Keratinocyte (primary cell): ENCODE results near the gene NCOR1. TPM values are rescaled to one million over a fixed set of nuclear protein-coding genes. Genes with fewer than 3 reads are reported as not detected.

Source experiments
- DNase-seq: peaks from one replicate; pipeline ENCODE4 v3.0.0-alpha.2; 2011; ENCODE audit warnings: low read depth, missing footprints, low spot score
- FAIRE-seq: peaks from 2 replicates; lab custom pipeline; 2011; peaks lifted over from hg19 to GRCh38; lab: Jason Lieb, UNC
- H2AFZ ChIP-seq: 2 replicates; pipeline ENCODE4 v1.6.0; 2012; ENCODE audit warnings: low read length, control low read depth, inconsistent platforms; ENCODE audit not compliant: control insufficient read depth
- H3K27ac ChIP-seq: 2 replicates; pipeline ENCODE4 v1.5.1; 2011; ENCODE audit warnings: low read length; ENCODE audit not compliant: control insufficient read depth, insufficient read depth
- H3K27me3 ChIP-seq: 3 replicates; pipeline ENCODE4 v1.6.0; 2011; ENCODE audit warnings: low read length; ENCODE audit not compliant: control insufficient read depth, insufficient read depth; ENCODE audit errors: extremely low read depth
- H3K36me3 ChIP-seq, 2 experiments: 2 replicates in 1 of 2; 3 replicates in 1 of 2; pipeline ENCODE4 v1.5.1; 2011; ENCODE audit warnings: low read length in 2 of 2, mild to moderate bottlenecking in 1 of 2; ENCODE audit not compliant: control insufficient read depth in 2 of 2, insufficient read depth in 2 of 2; ENCODE audit errors: extremely low read depth in 1 of 2
- H3K4me1 ChIP-seq: 3 replicates; pipeline ENCODE4 v1.5.1; 2011; ENCODE audit warnings: low read length; ENCODE audit not compliant: control insufficient read depth, insufficient read depth; ENCODE audit errors: extremely low read depth
- H3K4me2 ChIP-seq: 3 replicates; pipeline ENCODE4 v1.6.0; 2011; ENCODE audit warnings: low read depth, low read length; ENCODE audit not compliant: control insufficient read depth, insufficient read depth; ENCODE audit errors: extremely low read depth
- H3K4me3 ChIP-seq, 3 experiments: fragments of 200-600 bp in 1 of 3; sonication (generic) in 1 of 3; 2 replicates in 2 of 3; 3 replicates in 1 of 3; pipeline ENCODE4 v1.5.1; 2011 to 2016; ENCODE audit warnings: low read length in 3 of 3, mild to moderate bottlenecking in 3 of 3, control low read depth in 2 of 3, inconsistent platforms in 1 of 3, low read depth in 1 of 3, mixed read lengths in 1 of 3, mixed run types in 1 of 3, moderate library complexity in 1 of 3; ENCODE audit not compliant: control insufficient read depth in 2 of 3, insufficient read depth in 2 of 3; ENCODE audit errors: extremely low read depth in 1 of 3
- H3K79me2 ChIP-seq: 2 replicates; pipeline ENCODE4 v1.6.0; 2012; ENCODE audit warnings: low read length; ENCODE audit not compliant: control insufficient read depth, insufficient read depth
- H3K9ac ChIP-seq: 3 replicates; pipeline ENCODE4 v1.6.0; 2011; ENCODE audit warnings: low read length; ENCODE audit not compliant: control insufficient read depth, insufficient read depth; ENCODE audit errors: extremely low read depth
- H3K9me1 ChIP-seq: 3 replicates; pipeline ENCODE4 v1.6.0; 2011; ENCODE audit warnings: low read length; ENCODE audit not compliant: control insufficient read depth, insufficient read depth; ENCODE audit errors: extremely low read depth
- H3K9me3 ChIP-seq: 2 replicates; pipeline ENCODE4 v1.5.1; 2012; ENCODE audit warnings: low read depth, low read length; ENCODE audit not compliant: control insufficient read depth
- H4K20me1 ChIP-seq: 3 replicates; pipeline ENCODE4 v1.6.0; 2011; ENCODE audit warnings: low read length; ENCODE audit not compliant: control insufficient read depth, insufficient read depth; ENCODE audit errors: extremely low read depth
- CTCF ChIP-seq, 3 experiments: IDR thresholded peaks in 1 of 3; conservative IDR thresholded peaks in 1 of 3; optimal IDR thresholded peaks in 1 of 3; 2 replicates in 2 of 3; 3 replicates in 1 of 3; pipeline versions ENCODE3 to v1.5.1; 2011; ENCODE audit warnings: low read length in 3 of 3, mild to moderate bottlenecking in 3 of 3, moderate library complexity in 2 of 3, control low read depth in 1 of 3, inconsistent platforms in 1 of 3; ENCODE audit not compliant: insufficient read depth in 2 of 3; ENCODE audit errors: extremely low read depth in 1 of 3
- EZH2 ChIP-seq: IDR thresholded peaks from one replicate; pipeline ENCODE4 v1.6.1; 2012; ENCODE audit warnings: inconsistent platforms, mild to moderate bottlenecking, low read length, moderate library complexity
- dilution Hi-C: fragments of 300-500 bp; cut with MboI; formaldehyde crosslinking; loops from one replicate; pipeline ENCODE4 v1.7.0; 2020; ENCODE audit warnings: low sequenced_read_pairs; ENCODE audit not compliant: extremely low pct_ligation_motif_present
- polyA plus RNA-seq, 5 experiments: library from polyadenylated mRNA; depleted of rRNA in 3 of 5; stranded (reverse) in 3 of 5; stranded (forward) in 1 of 5; unstranded in 1 of 5; fragments of >200 nt; gene quantifications; 1 replicate in 1 of 5; 2 replicates in 3 of 5; 3 replicates in 1 of 5; pipeline versions ENCODE4 v1.2.1 to v1.2.3, GENCODE V29; 2011 to 2012; ENCODE audit warnings: missing spikeins in 2 of 5, low read depth in 1 of 5, low replicate concordance in 1 of 5

Gene NCOR1
- polyA plus RNA-seq, 1 donor (not counting 4 experiments of a cell fraction or from before 2014, with no cell fraction given) = 59.8 TPM

- no peaks in the 10 kb centered on the region for H3K27me3 ChIP-seq
- no peak overlapping the region for H3K4me3 ChIP-seq
- H3K9me1 ChIP-seq = no peaks in the 10 kb centered on the region
- H4K20me1 ChIP-seq = peaks cover 5% of the 10 kb centered on the region
- no peak overlapping the region for H3K9ac ChIP-seq
- no peak for FAIRE-seq
- peaks cover 40% of the 10 kb centered on the region for H3K79me2 ChIP-seq
- no peak for DNase-seq
- no peak overlapping the region for H3K4me2 ChIP-seq
- TF ChIP-seq EZH2 (no peak), CTCF (optimal IDR thresholded peaks at IDR 0.05 in 1 of 3, IDR thresholded peaks at IDR 0.05 in 1 of 3, conservative IDR thresholded peaks at IDR 0.05 in 1 of 3; ENCODE audit: extremely low read depth in 1 of 3, insufficient read depth in 2 of 3, low read length in 3 of 3) (no peak)
- no peaks in the 10 kb centered on the region for H3K9me3 ChIP-seq
- H3K4me1 ChIP-seq = peaks cover 12% of the 10 kb centered on the region
- dilution Hi-C loops = no loop called here
- no peak overlapping the region for H3K27ac ChIP-seq
- peaks cover 37 to 51% of the 10 kb centered on the region in 2 experiments for H3K36me3 ChIP-seq
- H2AFZ ChIP-seq = no peak overlapping the region
These were observed 209.7 kb downstream of the NCOR1 start for GRCh38 chr17:16005636-16006035.

GRCh38 chr17:16003841-16004240, 211.5 kb downstream of the NCOR1 start:
- TF ChIP-seq EZH2 = no peak
- no peak for TF ChIP-seq CTCF (optimal IDR thresholded peaks at IDR 0.05 in 1 of 3, IDR thresholded peaks at IDR 0.05 in 1 of 3, conservative IDR thresholded peaks at IDR 0.05 in 1 of 3; ENCODE audit: extremely low read depth in 1 of 3, insufficient read depth in 2 of 3, low read length in 3 of 3)
- Histone ChIP-seq H3K9me1 (no peaks in the 10 kb centered on the region), H3K9me3 (no peaks in the 10 kb centered on the region), H3K27me3 (no peaks in the 10 kb centered on the region), H3K36me3 (peaks cover 35 to 51% of the 10 kb centered on the region in 2 experiments), H3K27ac (no peak overlapping the region), H3K4me2 (no peak overlapping the region), H4K20me1 (peaks cover 9% of the 10 kb centered on the region), H3K4me3 (no peak overlapping the region), H2AFZ (no peak overlapping the region), H3K79me2 (peaks cover 47% of the 10 kb centered on the region), H3K9ac (no peak overlapping the region), H3K4me1 (peaks cover 13% of the 10 kb centered on the region)
- no peak for DNase-seq
- no peak for FAIRE-seq
- dilution Hi-C loops = no loop called here
